Uterus (tissue), 2 donors: ENCODE results near the gene SMOC1.

Experiments used
- POLR2A ChIP-seq, 2 donors: fragments of 450-650 bp; IDR thresholded peaks; one replicate each; pipeline ENCODE4 v1.6.1; 2016; ENCODE audit warnings: antibody characterized with exemption in 2 of 2, mild to moderate bottlenecking in 1 of 2, moderate library complexity in 1 of 2
- TF ChIP-seq, protein P1 (sequence below), 4 experiments: fragments of 200-600 bp in 2 of 4; fragments of 450-650 bp in 2 of 4; sonication (generic) in 2 of 4; IDR thresholded peaks; one replicate each; pipeline ENCODE4 v1.5.1; 2016 to 2019; ENCODE audit warnings: antibody characterized with exemption in 4 of 4, mild to moderate bottlenecking in 2 of 4, moderate library complexity in 1 of 4

DNA sequence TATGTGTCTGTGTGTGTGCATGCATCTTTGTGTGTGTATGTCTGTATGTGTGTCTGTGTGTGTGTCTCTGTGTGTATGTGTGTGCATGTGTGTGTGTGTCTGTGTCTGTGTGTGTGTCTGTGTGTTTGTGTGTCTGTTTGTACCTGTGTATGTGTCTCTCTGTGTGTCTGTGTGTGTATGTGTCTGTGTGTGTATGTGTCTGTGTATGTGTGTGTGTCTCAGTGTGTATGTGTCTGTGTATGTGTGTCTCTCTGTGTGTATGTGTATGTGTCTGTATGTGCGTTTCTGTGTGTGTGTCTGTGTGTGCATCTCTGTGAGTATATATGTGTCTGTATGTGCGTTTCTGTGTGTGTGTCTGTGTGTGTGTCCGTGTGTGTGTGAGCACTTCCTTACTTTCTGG, 39.6 kb upstream of the SMOC1 start:
- no peak for TF ChIP-seq POLR2A (IDR thresholded peaks at IDR 0.05)
- TF ChIP-seq, protein P1, sequence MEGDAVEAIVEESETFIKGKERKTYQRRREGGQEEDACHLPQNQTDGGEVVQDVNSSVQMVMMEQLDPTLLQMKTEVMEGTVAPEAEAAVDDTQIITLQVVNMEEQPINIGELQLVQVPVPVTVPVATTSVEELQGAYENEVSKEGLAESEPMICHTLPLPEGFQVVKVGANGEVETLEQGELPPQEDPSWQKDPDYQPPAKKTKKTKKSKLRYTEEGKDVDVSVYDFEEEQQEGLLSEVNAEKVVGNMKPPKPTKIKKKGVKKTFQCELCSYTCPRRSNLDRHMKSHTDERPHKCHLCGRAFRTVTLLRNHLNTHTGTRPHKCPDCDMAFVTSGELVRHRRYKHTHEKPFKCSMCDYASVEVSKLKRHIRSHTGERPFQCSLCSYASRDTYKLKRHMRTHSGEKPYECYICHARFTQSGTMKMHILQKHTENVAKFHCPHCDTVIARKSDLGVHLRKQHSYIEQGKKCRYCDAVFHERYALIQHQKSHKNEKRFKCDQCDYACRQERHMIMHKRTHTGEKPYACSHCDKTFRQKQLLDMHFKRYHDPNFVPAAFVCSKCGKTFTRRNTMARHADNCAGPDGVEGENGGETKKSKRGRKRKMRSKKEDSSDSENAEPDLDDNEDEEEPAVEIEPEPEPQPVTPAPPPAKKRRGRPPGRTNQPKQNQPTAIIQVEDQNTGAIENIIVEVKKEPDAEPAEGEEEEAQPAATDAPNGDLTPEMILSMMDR (IDR thresholded peaks at IDR 0.05), result no peak
